Measurements from ENCODE around the gene PDLIM1.

The PDLIM1 gene

GRCh38 chr10:95286707-95287106, 4.1 kb downstream of the PDLIM1 start:
- in situ Hi-C loops (cut with MboI; ENCODE audit: low sequenced_read_pairs, unreplicated experiment), result no loop called here
- TF ChIP-seq, protein P1, sequence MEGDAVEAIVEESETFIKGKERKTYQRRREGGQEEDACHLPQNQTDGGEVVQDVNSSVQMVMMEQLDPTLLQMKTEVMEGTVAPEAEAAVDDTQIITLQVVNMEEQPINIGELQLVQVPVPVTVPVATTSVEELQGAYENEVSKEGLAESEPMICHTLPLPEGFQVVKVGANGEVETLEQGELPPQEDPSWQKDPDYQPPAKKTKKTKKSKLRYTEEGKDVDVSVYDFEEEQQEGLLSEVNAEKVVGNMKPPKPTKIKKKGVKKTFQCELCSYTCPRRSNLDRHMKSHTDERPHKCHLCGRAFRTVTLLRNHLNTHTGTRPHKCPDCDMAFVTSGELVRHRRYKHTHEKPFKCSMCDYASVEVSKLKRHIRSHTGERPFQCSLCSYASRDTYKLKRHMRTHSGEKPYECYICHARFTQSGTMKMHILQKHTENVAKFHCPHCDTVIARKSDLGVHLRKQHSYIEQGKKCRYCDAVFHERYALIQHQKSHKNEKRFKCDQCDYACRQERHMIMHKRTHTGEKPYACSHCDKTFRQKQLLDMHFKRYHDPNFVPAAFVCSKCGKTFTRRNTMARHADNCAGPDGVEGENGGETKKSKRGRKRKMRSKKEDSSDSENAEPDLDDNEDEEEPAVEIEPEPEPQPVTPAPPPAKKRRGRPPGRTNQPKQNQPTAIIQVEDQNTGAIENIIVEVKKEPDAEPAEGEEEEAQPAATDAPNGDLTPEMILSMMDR (IDR thresholded peaks at IDR 0.05; ENCODE audit: borderline replicate concordance, control extremely low read depth, extremely low read depth, insufficient read depth, missing control alignments), result no peak
- DNase-seq (ENCODE audit: low spot score), result no peak

- TF ChIP-seq, protein P1 (IDR thresholded peaks at IDR 0.05; ENCODE audit: borderline replicate concordance, control extremely low read depth, extremely low read depth, insufficient read depth, missing control alignments), result no peak
- no peak for DNase-seq (ENCODE audit: low spot score)
- in situ Hi-C loops (cut with MboI; ENCODE audit: low sequenced_read_pairs, unreplicated experiment), result no loop called here
Measured at GRCh38 chr10:95285556-95285955, 5.2 kb downstream of the PDLIM1 start.

- no peak for DNase-seq (ENCODE audit: low spot score)
- TF ChIP-seq, protein P1 (IDR thresholded peaks at IDR 0.05; ENCODE audit: borderline replicate concordance, control extremely low read depth, extremely low read depth, insufficient read depth, missing control alignments), result no peak
- in situ Hi-C loops (cut with MboI; ENCODE audit: low sequenced_read_pairs, unreplicated experiment), result no loop called here
Measured at GRCh38 chr10:95284807-95285206, 6.0 kb downstream of the PDLIM1 start.

GRCh38 chr10:95282107-95282506, 8.7 kb downstream of the PDLIM1 start:
- TF ChIP-seq, protein P1 (IDR thresholded peaks at IDR 0.05; ENCODE audit: borderline replicate concordance, control extremely low read depth, extremely low read depth, insufficient read depth, missing control alignments), result no peak
- in situ Hi-C loops (cut with MboI; ENCODE audit: low sequenced_read_pairs, unreplicated experiment), result no loop called here
- DNase-seq (ENCODE audit: low spot score), result no peak

DNA sequence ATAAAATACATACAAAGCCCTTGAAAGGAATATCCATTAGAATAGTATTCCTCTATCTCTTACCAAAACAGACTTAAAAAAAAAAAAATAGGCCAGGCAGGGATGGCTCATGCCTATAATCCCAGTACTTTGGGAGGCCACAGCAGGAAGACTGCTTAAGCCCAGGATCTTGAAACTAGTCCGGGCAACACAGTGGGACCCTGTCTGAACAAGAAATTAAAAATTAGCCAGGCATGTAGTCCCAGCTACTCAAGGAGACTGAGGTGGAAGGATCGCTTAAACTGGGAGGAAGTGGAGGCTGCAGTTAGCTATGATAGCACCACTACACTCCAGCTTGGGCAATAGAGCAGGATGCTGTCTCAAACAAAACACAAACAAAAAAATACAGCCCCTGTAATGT, 9.6 kb downstream of the PDLIM1 start:
- TF ChIP-seq, protein P1 (IDR thresholded peaks at IDR 0.05; ENCODE audit: borderline replicate concordance, control extremely low read depth, extremely low read depth, insufficient read depth, missing control alignments), result no peak
- DNase-seq (ENCODE audit: low spot score), result no peak
- in situ Hi-C loops (cut with MboI; ENCODE audit: low sequenced_read_pairs, unreplicated experiment), result no loop called here

- TF ChIP-seq, protein P1 (IDR thresholded peaks at IDR 0.05; ENCODE audit: borderline replicate concordance, control extremely low read depth, extremely low read depth, insufficient read depth, missing control alignments), result no peak
- no peak for DNase-seq (ENCODE audit: low spot score)
- in situ Hi-C loops (cut with MboI; ENCODE audit: low sequenced_read_pairs, unreplicated experiment), result no loop called here
Measured at GRCh38 chr10:95280637-95281036, 10.2 kb downstream of the PDLIM1 start.
